ENCODE measurements around the gene ITPR2. TPM values are rescaled to one million over a fixed set of nuclear protein-coding genes. Genes with fewer than 3 reads are reported as not detected.
"Not testable (repeated sequence)": the region's sequence is repeated elsewhere in the genome, so short reads cannot be mapped to it uniquely, and the experiment has no call there.

Gene ITPR2
- total RNA-seq, 4 donors from 2014 or later: 32.6 to 87.5 (median 51.9) TPM

DNA sequence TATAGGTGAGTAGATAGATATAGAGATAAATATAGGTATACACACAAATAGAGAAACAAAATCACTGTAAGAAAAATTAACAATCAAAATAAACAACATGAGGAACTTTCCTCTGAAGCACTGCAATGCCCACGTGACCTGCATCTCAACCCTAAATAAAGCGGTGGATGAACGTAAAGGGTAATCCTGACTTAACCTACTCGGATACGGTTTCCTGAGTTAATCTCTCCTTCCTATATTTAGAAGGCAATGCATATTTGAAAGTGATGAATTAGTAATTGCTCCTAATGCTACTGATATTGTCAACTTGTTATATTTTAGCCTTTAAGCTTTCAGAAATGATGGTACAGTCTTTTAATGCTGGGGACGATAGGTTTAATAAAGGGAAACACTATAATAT, 221.4 kb downstream of the ITPR2 start:
- TF ChIP-seq POLR2A (IDR thresholded peaks at IDR 0.05) (no peak), CTCF (IDR thresholded peaks at IDR 0.05) (no peak)
- H3K36me3 ChIP-seq: no peaks in the 10 kb centered on the region
- no peaks in the 10 kb centered on the region for H3K27me3 ChIP-seq
- no peak overlapping the region for H3K27ac ChIP-seq
- no peak overlapping the region for H3K4me3 ChIP-seq
- no peak for DNase-seq
- H3K4me1 ChIP-seq: no peaks in the 10 kb centered on the region
- no peaks in the 10 kb centered on the region for H3K9me3 ChIP-seq

DNA sequence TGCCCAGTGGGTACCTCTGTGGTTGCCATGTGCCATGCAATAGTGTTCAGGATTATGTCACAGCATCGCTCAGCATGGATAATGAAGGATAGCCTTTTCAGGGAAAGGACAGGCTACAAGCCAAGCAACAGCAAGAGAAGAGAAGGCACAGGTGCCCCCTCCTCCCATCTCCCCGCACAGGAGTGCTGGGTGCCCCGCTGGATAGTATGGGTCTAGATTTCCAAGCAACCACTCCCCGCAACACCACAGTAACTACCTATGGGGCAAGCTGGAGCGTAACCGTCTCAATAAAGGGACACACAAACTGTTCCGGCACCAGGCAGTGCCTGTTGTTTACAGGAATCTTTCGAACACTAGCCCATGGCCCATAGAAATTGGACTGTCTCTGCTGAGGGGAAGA, 222.2 kb downstream of the ITPR2 start:
- Histone ChIP-seq H3K4me3 (no peak overlapping the region), H3K9me3 (no peaks in the 10 kb centered on the region), H3K4me1 (no peaks in the 10 kb centered on the region), H3K27ac (no peak overlapping the region), H3K27me3 (no peaks in the 10 kb centered on the region), H3K36me3 (no peaks in the 10 kb centered on the region)
- DNase-seq: no peak
- no peak for TF ChIP-seq CTCF (IDR thresholded peaks at IDR 0.05)
- TF ChIP-seq POLR2A (IDR thresholded peaks at IDR 0.05): no peak

DNA sequence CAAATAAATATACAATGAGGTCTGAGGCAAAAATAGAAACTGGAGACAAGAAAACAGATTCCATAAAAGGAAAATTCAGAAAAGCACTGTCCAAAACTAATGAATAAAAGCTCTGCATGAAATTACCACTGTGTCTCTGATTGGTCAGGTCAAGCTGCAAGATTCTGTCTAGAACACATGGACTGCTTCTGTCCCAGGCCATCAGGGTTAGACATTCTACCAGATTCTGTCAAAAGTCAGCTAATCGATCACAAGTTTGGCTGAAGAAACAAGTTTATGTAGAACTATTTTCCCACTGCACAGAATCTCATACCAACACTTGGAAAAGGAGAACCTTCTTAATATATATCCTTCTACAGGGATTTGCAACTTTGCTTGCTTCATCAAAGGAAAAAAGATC, 223.0 kb downstream of the ITPR2 start:
- no peaks in the 10 kb centered on the region for H3K9me3 ChIP-seq
- no peak for DNase-seq
- H3K4me3 ChIP-seq: no peak overlapping the region
- no peak for TF ChIP-seq POLR2A (IDR thresholded peaks at IDR 0.05)
- TF ChIP-seq CTCF (IDR thresholded peaks at IDR 0.05): no peak
- H3K36me3 ChIP-seq: no peaks in the 10 kb centered on the region
- no peaks in the 10 kb centered on the region for H3K4me1 ChIP-seq
- no peak overlapping the region for H3K27ac ChIP-seq
- H3K27me3 ChIP-seq: no peaks in the 10 kb centered on the region

GRCh38 chr12:26608706-26609105, 224.3 kb downstream of the ITPR2 start:
- TF ChIP-seq POLR2A (IDR thresholded peaks at IDR 0.05) (no peak), CTCF (IDR thresholded peaks at IDR 0.05) (no peak)
- no peaks in the 10 kb centered on the region for H3K4me1 ChIP-seq
- H3K36me3 ChIP-seq: no peaks in the 10 kb centered on the region

DNA sequence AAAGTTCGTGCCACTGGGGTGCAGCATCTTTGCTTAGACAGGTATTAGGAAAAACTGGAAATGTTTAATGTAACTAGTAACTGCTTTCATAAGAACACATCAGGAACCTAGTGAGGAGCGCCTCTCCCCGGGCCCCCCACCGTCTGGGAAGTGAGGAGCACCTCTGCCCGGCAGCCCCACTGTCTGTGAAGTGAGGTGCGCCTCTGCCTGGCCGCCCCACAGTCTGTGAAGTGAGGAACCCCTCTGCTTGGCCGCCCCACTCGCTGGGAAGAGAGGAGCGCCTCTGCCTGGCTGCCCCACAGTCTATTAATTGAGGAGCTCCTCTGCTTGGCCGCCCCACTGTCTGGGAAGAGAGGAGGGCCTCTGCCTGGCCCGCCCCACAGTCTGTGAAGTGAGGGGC, 224.7 kb downstream of the ITPR2 start:
- no peaks in the 10 kb centered on the region for H3K9me3 ChIP-seq
- TF ChIP-seq POLR2A (IDR thresholded peaks at IDR 0.05) (no peak), CTCF (IDR thresholded peaks at IDR 0.05) (no peak)

More at GRCh38 chr12:26608706-26609105, 224.3 kb downstream of the ITPR2 start:
- no peak overlapping the region for H3K4me3 ChIP-seq
- no peak overlapping the region for H3K27ac ChIP-seq
- no peak for DNase-seq
- no peaks in the 10 kb centered on the region for H3K9me3 ChIP-seq
- H3K27me3 ChIP-seq: no peaks in the 10 kb centered on the region

DNA sequence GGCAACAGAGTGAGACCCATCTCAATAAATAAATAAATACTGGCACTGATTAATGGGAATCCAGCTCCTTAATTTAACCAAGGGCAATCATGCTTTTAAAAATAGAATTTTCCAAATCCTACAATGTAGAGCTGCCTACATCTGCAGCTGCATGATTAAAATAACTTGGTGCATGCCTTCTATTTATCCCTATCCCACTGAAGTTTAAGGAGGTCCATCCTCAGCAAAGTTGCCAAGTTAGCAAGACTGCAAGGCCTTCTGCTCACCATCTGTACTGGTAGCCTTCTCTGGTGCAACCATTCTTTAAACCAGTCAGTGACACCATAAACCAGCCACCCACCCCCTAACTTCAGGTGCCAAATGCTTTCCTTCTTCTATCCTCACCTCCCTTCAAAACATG, 226.1 kb downstream of the ITPR2 start:
- DNase-seq: no peak
- Histone ChIP-seq H3K9me3 (no peaks in the 10 kb centered on the region), H3K27me3 (no peaks in the 10 kb centered on the region), H3K36me3 (no peaks in the 10 kb centered on the region), H3K4me1 (no peaks in the 10 kb centered on the region), H3K27ac (no peak overlapping the region), H3K4me3 (no peak overlapping the region)
- TF ChIP-seq POLR2A (IDR thresholded peaks at IDR 0.05) (no peak), CTCF (IDR thresholded peaks at IDR 0.05) (no peak)

More for the DNA sequence above, 224.7 kb downstream of the ITPR2 start:
- no peak overlapping the region for H3K4me3 ChIP-seq
- H3K4me1 ChIP-seq: no peaks in the 10 kb centered on the region
- no peak overlapping the region for H3K27ac ChIP-seq
- DNase-seq: no peak
- no peaks in the 10 kb centered on the region for H3K36me3 ChIP-seq
- no peaks in the 10 kb centered on the region for H3K27me3 ChIP-seq

DNA sequence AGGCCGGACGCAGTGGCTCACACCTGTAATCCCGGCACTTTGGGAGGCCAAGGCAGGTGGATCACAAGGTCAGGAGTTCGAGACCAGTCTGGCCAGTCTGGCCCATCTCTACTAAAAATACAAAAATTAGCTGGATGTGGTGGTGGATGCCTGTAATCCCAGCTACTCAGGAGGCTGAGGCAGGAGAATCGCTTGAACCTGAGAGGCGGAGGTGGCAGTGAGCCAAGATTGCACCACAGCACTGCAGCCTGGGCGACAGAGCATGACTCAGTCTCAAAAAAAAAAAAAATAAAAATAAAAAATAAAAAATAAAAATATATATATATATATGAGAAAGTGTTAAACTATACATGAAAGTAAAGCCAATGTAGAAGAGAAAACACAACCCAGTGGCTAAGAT, 228.2 kb downstream of the ITPR2 start:
- DNase-seq, H3K36me3 ChIP-seq, H3K4me3 ChIP-seq, H3K27me3 ChIP-seq, H3K4me1 ChIP-seq, H3K27ac ChIP-seq, H3K9me3 ChIP-seq: not testable (repeated sequence)

Data from Peyer's patch (tissue), 4 donors.